H1 (cell line): ENCODE data around the gene KTN1. TPM values are rescaled to one million over a fixed set of nuclear protein-coding genes. Genes with fewer than 3 reads are reported as not detected.

Experiments used
- CTCF ChIA-PET: fragments of 300-600 bp; sonication (Branson Sonifier 250); formaldehyde crosslinking; loops from one replicate; lab custom pipeline; 2021; ENCODE audit not compliant: partially characterized antibody; lab: Charles Lee
- POLR2A ChIA-PET: fragments of 300-600 bp; sonication (Branson Sonifier 250); formaldehyde crosslinking; loops from one replicate; lab custom pipeline; 2021; ENCODE audit warnings: inconsistent platforms; ENCODE audit not compliant: partially characterized antibody; lab: Charles Lee
- DNase-seq, 2 experiments: peaks; one replicate each; pipeline versions ENCODE4 v3.0.0 to v3.0.0-alpha.2; 2010 to 2022; ENCODE audit warnings: low spot score in 2 of 2, low read depth in 1 of 2, mixed read lengths in 1 of 2
- FAIRE-seq: peaks from 2 replicates; lab custom pipeline; 2011; peaks lifted over from hg19 to GRCh38; lab: Jason Lieb, UNC
- H2AFZ ChIP-seq: 2 replicates; pipeline ENCODE4 v1.8.1; 2012; ENCODE audit warnings: low read length, inconsistent platforms
- H2AK5ac ChIP-seq: 2 replicates; pipeline ENCODE4 v1.6.1; 2013; ENCODE audit warnings: low read depth, low read length
- H2BK120ac ChIP-seq: replicated peaks from 2 replicates; pipeline ENCODE3; 2013; ENCODE audit warnings: low read depth, low read length, inconsistent platforms
- H2BK12ac ChIP-seq: 2 replicates; pipeline ENCODE4 v1.6.1; 2013; ENCODE audit warnings: low read depth, low read length
- H2BK15ac ChIP-seq: 2 replicates; pipeline ENCODE4 v1.6.1; 2013; ENCODE audit warnings: low read length
- H2BK20ac ChIP-seq: 2 replicates; pipeline ENCODE4 v1.6.1; 2013; ENCODE audit warnings: low read length
- H2BK5ac ChIP-seq: 2 replicates; pipeline ENCODE4 v1.6.1; 2013; ENCODE audit warnings: low read depth, low read length
- H3K14ac ChIP-seq: 2 replicates; pipeline ENCODE4 v1.6.1; 2013; ENCODE audit warnings: inconsistent platforms; ENCODE audit not compliant: insufficient read length
- H3K18ac ChIP-seq: 2 replicates; pipeline ENCODE4 v1.6.1; 2013; ENCODE audit warnings: low read length; ENCODE audit errors: extremely low read depth
- H3K23ac ChIP-seq: 2 replicates; pipeline ENCODE4 v1.6.1; 2013; ENCODE audit warnings: inconsistent platforms; ENCODE audit not compliant: insufficient read length
- H3K23me2 ChIP-seq: 2 replicates; pipeline ENCODE4 v1.6.1; 2013; ENCODE audit warnings: low read depth, low read length
- H3K27ac ChIP-seq: 2 replicates; pipeline ENCODE4 v1.6.1; 2011; ENCODE audit warnings: low read depth, low read length, inconsistent platforms
- H3K27me3 ChIP-seq, 4 experiments: replicated peaks in 1 of 4; 1 replicate in 1 of 4; 2 replicates in 3 of 4; pipeline versions ENCODE4 v1.6.1 to v1.8.1; 2011 to 2013; ENCODE audit warnings: low read length in 3 of 4, mild to moderate bottlenecking in 3 of 4, inconsistent platforms in 2 of 4, mixed read lengths in 2 of 4, moderate library complexity in 1 of 4; ENCODE audit not compliant: control insufficient read depth in 3 of 4, insufficient read depth in 3 of 4; ENCODE audit errors: extremely low read depth in 1 of 4
- H3K36me3 ChIP-seq, 4 experiments: 2 replicates each; pipeline versions ENCODE4 v1.6.1 to v1.8.1; 2011 to 2013; ENCODE audit warnings: mild to moderate bottlenecking in 4 of 4, low read length in 3 of 4, moderate library complexity in 2 of 4, control low read depth in 1 of 4, inconsistent platforms in 1 of 4; ENCODE audit not compliant: insufficient read depth in 4 of 4, control insufficient read depth in 2 of 4
- H3K4ac ChIP-seq: replicated peaks from 2 replicates; pipeline ENCODE3; 2013; ENCODE audit warnings: low read length, low read depth, mixed read lengths, inconsistent platforms; ENCODE audit not compliant: insufficient read length
- H3K4me1 ChIP-seq, 4 experiments: replicated peaks in 1 of 4; 1 replicate in 1 of 4; 2 replicates in 3 of 4; pipeline versions ENCODE4 v1.6.1 to v1.8.1; 2011 to 2013; ENCODE audit warnings: low read length in 3 of 4, inconsistent platforms in 2 of 4, mixed read lengths in 1 of 4; ENCODE audit not compliant: insufficient read depth in 4 of 4, control insufficient read depth in 3 of 4
- H3K4me2 ChIP-seq, 2 experiments: 2 replicates each; pipeline versions ENCODE4 v1.6.1 to v1.8.1; 2011 to 2013; ENCODE audit warnings: low read depth in 2 of 2, low read length in 2 of 2, control low read depth in 1 of 2, inconsistent platforms in 1 of 2, mild to moderate bottlenecking in 1 of 2; ENCODE audit not compliant: insufficient read depth in 1 of 2
- H3K4me3 ChIP-seq, 4 experiments: fragments of 200-600, 300-600 bp in 1 of 4; sonication (generic), shearing (Covaris generic), sonication (Bioruptor Twin) in 1 of 4; 2 replicates each; pipeline versions ENCODE4 v1.5.1 to v1.8.1; 2011 to 2016; ENCODE audit warnings: low read length in 4 of 4, low read depth in 3 of 4, control low read depth in 2 of 4, inconsistent platforms in 2 of 4, mild to moderate bottlenecking in 2 of 4, mixed read lengths in 1 of 4, moderate library complexity in 1 of 4; ENCODE audit not compliant: insufficient read depth in 2 of 4; ENCODE audit errors: extremely low read depth in 1 of 4
- H3K56ac ChIP-seq: replicated peaks from 2 replicates; pipeline ENCODE3; 2013; ENCODE audit warnings: low read depth, mild to moderate bottlenecking, mixed read lengths, low read length, inconsistent platforms; ENCODE audit not compliant: insufficient read length
- H3K79me1 ChIP-seq: 2 replicates; pipeline ENCODE4 v1.6.1; 2013; ENCODE audit warnings: low read depth, low read length, control low read depth
- H3K79me2 ChIP-seq, 2 experiments: 2 replicates each; pipeline versions ENCODE4 v1.6.1 to v1.8.1; 2012 to 2013; ENCODE audit warnings: low read length in 2 of 2, mild to moderate bottlenecking in 2 of 2, inconsistent platforms in 1 of 2; ENCODE audit not compliant: insufficient read depth in 2 of 2, control insufficient read depth in 1 of 2
- H3K9ac ChIP-seq, 4 experiments: replicated peaks in 1 of 4; 1 replicate in 1 of 4; 2 replicates in 3 of 4; pipeline versions ENCODE4 v1.6.1 to v1.8.1; 2011 to 2013; ENCODE audit warnings: low read depth in 3 of 4, low read length in 3 of 4, control low read depth in 2 of 4, mild to moderate bottlenecking in 2 of 4, moderate library complexity in 2 of 4, inconsistent platforms in 1 of 4; ENCODE audit errors: extremely low read depth in 1 of 4
- H3K9me3 ChIP-seq, 2 experiments: 2 replicates each; pipeline versions ENCODE4 v1.6.1 to v1.8.1; 2012 to 2013; ENCODE audit warnings: mild to moderate bottlenecking in 2 of 2, moderate library complexity in 2 of 2, control low read depth in 1 of 2, inconsistent platforms in 1 of 2, low read depth in 1 of 2, low read length in 1 of 2, mixed read lengths in 1 of 2; ENCODE audit not compliant: insufficient read depth in 2 of 2
- H4K20me1 ChIP-seq, 2 experiments: replicated peaks in 1 of 2; 2 replicates each; pipeline versions ENCODE3 to v1.8.1; 2011 to 2013; ENCODE audit warnings: inconsistent platforms in 2 of 2, low read length in 2 of 2, mild to moderate bottlenecking in 1 of 2; ENCODE audit not compliant: insufficient read depth in 2 of 2, control insufficient read depth in 1 of 2
- H4K5ac ChIP-seq: 2 replicates; pipeline ENCODE4 v1.6.1; 2013; ENCODE audit warnings: low read length, low read depth, mixed read lengths, inconsistent platforms; ENCODE audit not compliant: insufficient read length
- H4K8ac ChIP-seq: 2 replicates; pipeline ENCODE4 v1.8.0; 2013; ENCODE audit warnings: mild to moderate bottlenecking, moderate library complexity, low read length, inconsistent platforms; ENCODE audit not compliant: insufficient read depth; ENCODE audit errors: extremely low read depth
- H4K91ac ChIP-seq: replicated peaks from 2 replicates; pipeline ENCODE3; 2013; ENCODE audit warnings: low read length, mixed read lengths, inconsistent platforms; ENCODE audit not compliant: insufficient read length
- BCL11A ChIP-seq, 2 experiments: IDR thresholded peaks; one replicate each; pipeline ENCODE4 v1.6.1; 2011; ENCODE audit warnings: low read depth in 2 of 2, low read length in 2 of 2, mild to moderate bottlenecking in 2 of 2
- CBX8 ChIP-seq: fragments of 300-800, 300-1000 bp; sonication (generic); IDR thresholded peaks from 2 replicates; pipeline ENCODE4 v1.7.1; 2016; ENCODE audit warnings: low read depth, low read length, borderline replicate concordance
- CTBP2 ChIP-seq: IDR thresholded peaks from 2 replicates; pipeline ENCODE4 v1.7.0; 2011; ENCODE audit warnings: borderline replicate concordance, mild to moderate bottlenecking, moderate library complexity, mixed read lengths, low read length; ENCODE audit not compliant: insufficient read depth, insufficient read length
- GABPA ChIP-seq: IDR thresholded peaks from 2 replicates; pipeline ENCODE4 v1.6.1; 2011; ENCODE audit warnings: mild to moderate bottlenecking, low read length, moderate library complexity, borderline replicate concordance; ENCODE audit not compliant: insufficient read depth
- JUND ChIP-seq: IDR thresholded peaks from 2 replicates; pipeline ENCODE4 v1.6.1; 2011; ENCODE audit warnings: mild to moderate bottlenecking, improper control_type of control experiment, low read length
- KDM5A ChIP-seq: fragments of 200-600 bp; IDR thresholded peaks from 2 replicates; pipeline ENCODE4 v1.7.1; 2012; ENCODE audit warnings: mild to moderate bottlenecking, low read length, inconsistent platforms, mixed read lengths
- RFX5 ChIP-seq: IDR thresholded peaks from 2 replicates; pipeline ENCODE4 v1.6.1; 2011; ENCODE audit warnings: low read depth, low read length, improper control_type of control experiment, borderline replicate concordance
- RXRA ChIP-seq: IDR thresholded peaks from 2 replicates; pipeline ENCODE4 v1.6.1; 2011; ENCODE audit warnings: low read depth, mild to moderate bottlenecking, low read length, moderate library complexity; ENCODE audit not compliant: insufficient read depth
- SIRT6 ChIP-seq: IDR thresholded peaks from one replicate; pipeline ENCODE4 v1.7.1; 2012; ENCODE audit warnings: low read length, inconsistent platforms
- SP1 ChIP-seq: IDR thresholded peaks from 2 replicates; pipeline ENCODE4 v1.6.1; 2011; ENCODE audit warnings: low read depth, low read length
- SRF ChIP-seq: IDR thresholded peaks from 2 replicates; pipeline ENCODE4 v1.6.1; 2011; ENCODE audit warnings: mild to moderate bottlenecking, low read depth, low read length, moderate library complexity
- TCF12 ChIP-seq: IDR thresholded peaks from 2 replicates; pipeline ENCODE4 v1.6.1; 2011; ENCODE audit warnings: low read depth, mild to moderate bottlenecking, low read length
- YY1 ChIP-seq: IDR thresholded peaks from 2 replicates; pipeline ENCODE4 v1.6.1; 2011; ENCODE audit warnings: low read depth, mild to moderate bottlenecking, low read length
- ZNF274 ChIP-seq: IDR thresholded peaks from 2 replicates; pipeline ENCODE4 v1.7.0; 2012; ENCODE audit warnings: low read length, borderline replicate concordance; ENCODE audit errors: extremely low read depth
- WGBS, 2 experiments: shearing (Covaris generic) in 1 of 2; methylation state at CpG; one replicate each; pipeline versions ENCODE4 v1.1.6 to v1.1.7; 2013 to 2015; ENCODE audit warnings: low lambda C conversion rate in 2 of 2, mixed read lengths in 2 of 2, inconsistent platforms in 1 of 2, low coverage in 1 of 2, missing lambda C conversion rate in 1 of 2; ENCODE audit not compliant: insufficient replicate concordance in 2 of 2, insufficient coverage in 1 of 2, insufficient read length in 1 of 2; ENCODE audit errors: extremely low coverage in 1 of 2, missing lambda C conversion rate in 1 of 2; 5-methylcytosine and 5-hydroxymethylcytosine counted together
- polyA plus RNA-seq, 7 experiments: library from polyadenylated mRNA; depleted of rRNA in 3 of 7; stranded (reverse) in 5 of 7; unstranded in 2 of 7; fragments of >200 nt in 5 of 7; fragments of 200-250 nt in 2 of 7; gene quantifications; 1 replicate in 5 of 7; 2 replicates in 1 of 7; 4 replicates in 1 of 7; pipeline versions ENCODE4 v1.2.1 to v1.2.3, GENCODE V29; 2011 to 2013; ENCODE audit warnings: missing spikeins in 2 of 7, mixed read lengths in 2 of 7
- total RNA-seq: library from RNA; stranded (reverse); fragmentation: NEBNext Ultra II Directional; extraction: Animal tissue kit (Norgen Biotek cat#: 25700); gene quantifications from 2 replicates; pipeline ENCODE4 v1.2.1, GENCODE V29; 2021

The KTN1 gene
- total and polyA plus RNA-seq, 2 of the 8 experiments (the other 6 are each of a cell fraction or from before 2014, with no cell fraction given), result 15.4 to 151 TPM

DNA sequence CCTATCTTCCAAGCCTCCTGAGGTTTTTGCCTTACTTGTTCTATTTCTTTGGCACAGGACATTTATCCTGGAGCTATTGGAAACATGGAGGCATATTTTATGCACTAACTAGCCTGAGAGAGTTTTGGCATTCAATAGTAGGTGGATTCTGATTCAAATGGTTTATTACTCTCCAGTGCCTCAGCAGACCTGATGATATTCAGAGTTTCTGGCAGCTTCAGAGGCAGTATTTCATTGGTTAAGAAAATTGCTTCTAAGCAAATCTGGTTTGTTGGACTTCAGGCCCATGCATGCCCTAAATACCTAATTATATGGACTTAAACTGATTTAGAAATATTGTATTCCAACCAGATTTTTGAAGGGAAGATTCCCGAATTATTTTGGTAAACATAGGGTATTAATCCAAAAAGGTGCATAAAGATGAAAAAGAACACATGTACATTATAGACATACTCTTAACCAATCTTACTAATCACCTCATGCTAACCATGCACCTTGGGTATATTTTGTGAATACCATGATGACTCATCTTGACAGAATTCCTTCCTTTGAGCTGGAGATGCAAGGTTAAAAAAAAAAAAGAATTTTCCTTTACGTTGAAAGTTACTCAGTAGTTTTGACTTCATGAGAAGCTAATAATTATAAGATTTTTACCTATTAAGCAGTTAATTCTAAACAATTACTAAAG lies 44.3 kb upstream of the KTN1 start:
- no peak overlapping the region for H2BK20ac ChIP-seq
- H2BK12ac ChIP-seq, result no peak overlapping the region
- no peak overlapping the region for H3K14ac ChIP-seq
- no peaks in the 10 kb centered on the region for H3K23me2 ChIP-seq
- H3K79me1 ChIP-seq, result no peaks in the 10 kb centered on the region
- H4K8ac ChIP-seq, result no peak overlapping the region
- no peak overlapping the region for H2BK120ac ChIP-seq
- DNase-seq, result no peak
- peaks cover 5 to 6% of the 10 kb centered on the region in 2 experiments; a peak in 3 of 4 replicates for H3K9me3 ChIP-seq
- H3K4ac ChIP-seq, result no peak overlapping the region
- no peak overlapping the region for H2BK5ac ChIP-seq
- H3K79me2 ChIP-seq, result no peaks in the 10 kb centered on the region
- no peak overlapping the region for H2BK15ac ChIP-seq
- no peaks in the 10 kb centered on the region for H4K20me1 ChIP-seq
- no peak overlapping the region for H3K4me3 ChIP-seq
- no peak overlapping the region for H2AK5ac ChIP-seq
- no peak overlapping the region for H3K56ac ChIP-seq
- no peak overlapping the region for H3K23ac ChIP-seq
- no peak overlapping the region for H3K4me2 ChIP-seq
- H4K5ac ChIP-seq, result no peak overlapping the region
- no peak for FAIRE-seq
- no peak overlapping the region for H3K18ac ChIP-seq
- no peak overlapping the region for H3K9ac ChIP-seq
- H4K91ac ChIP-seq, result no peak overlapping the region
- ChIA-PET CTCF (interaction anchor here (0.6 to 1.7 kb wide), 3 partner anchors 41 to 97 kb away, joined by 3 to 4 read pairs (median 3); partner anchors contain the start of gene TBPL2), POLR2A (interaction anchor here (0.5 to 0.7 kb wide), 2 partner anchors 45 to 225 kb away, joined by 3 read pairs; no protein-coding TSS in a partner anchor)
- no peak overlapping the region for H3K27ac ChIP-seq
- no peaks in the 10 kb centered on the region for H3K36me3 ChIP-seq
- H3K27me3 ChIP-seq, result no peaks in the 10 kb centered on the region
- no peak overlapping the region for H2AFZ ChIP-seq
- WGBS, 2 experiments, result 76% methylated on average over 2 of the region's 2 CpGs; no CpG with 5 or more reads in 1 of the 2 experiments
- H3K4me1 ChIP-seq, result peaks cover 0 to 2% (median under 1%) of the 10 kb centered on the region in 4 experiments; a peak in 2 of 7 replicates
- TF ChIP-seq GABPA, result no peak
- no peak for TF ChIP-seq KDM5A
- TF ChIP-seq RFX5, result no peak
- no peak for TF ChIP-seq SP1
- TF ChIP-seq CBX8, result no peak
- no peak for TF ChIP-seq JUND
- no peak for TF ChIP-seq SIRT6
- TF ChIP-seq SRF, result no peak
- TF ChIP-seq BCL11A (IDR thresholded peaks at IDR 0.05; ENCODE audit: low read depth in 2 of 2, low read length in 2 of 2), result no peak
- no peak for TF ChIP-seq ZNF274
- no peak for TF ChIP-seq CTBP2
- TF ChIP-seq YY1, result no peak
- TF ChIP-seq TCF12, result no peak
- no peak for TF ChIP-seq RXRA
